IgD-negative memory B cell (primary cell): ENCODE data around the gene VWA1. TPM values are rescaled to one million over a fixed set of nuclear protein-coding genes. Genes with fewer than 3 reads are reported as not detected.
"Not testable (repeated sequence)": the region's sequence is repeated elsewhere in the genome, so short reads cannot be mapped to it uniquely, and the experiment has no call there.

Experiments
- H3K27ac Mint-ChIP-seq, 3 donors: one replicate each; pipeline ENCODE4 v1.8.0; 2020 to 2022; ENCODE audit warnings: mild to moderate bottlenecking in 3 of 3, mixed read lengths in 3 of 3, moderate library complexity in 1 of 3
- H3K27me3 Mint-ChIP-seq: one replicate; pipeline ENCODE4 v1.8.0; 2021; ENCODE audit warnings: mixed read lengths
- H3K36me3 Mint-ChIP-seq: one replicate; pipeline ENCODE4 v1.8.0; 2020; ENCODE audit warnings: mild to moderate bottlenecking, mixed read lengths
- H3K4me1 Mint-ChIP-seq, 3 donors: one replicate each; pipeline ENCODE4 v1.8.0; 2020 to 2022; ENCODE audit warnings: mixed read lengths in 3 of 3, mild to moderate bottlenecking in 1 of 3
- H3K4me3 Mint-ChIP-seq, 4 donors: one replicate each; pipeline ENCODE4 v1.8.0; 2020 to 2022; ENCODE audit warnings: mild to moderate bottlenecking in 4 of 4, mixed read lengths in 4 of 4, moderate library complexity in 3 of 4
- H3K9me3 Mint-ChIP-seq, 3 donors: one replicate each; pipeline ENCODE4 v1.8.0; 2020 to 2021; ENCODE audit warnings: mixed read lengths in 3 of 3, mild to moderate bottlenecking in 1 of 3
- polyA plus RNA-seq: library from polyadenylated mRNA; unstranded; fragments of 300-500 nt; fragmentation: Illumina TruSeq; gene quantifications from one replicate; pipeline ENCODE4 v1.2.3, GENCODE V29; 2021

Gene VWA1
- polyA plus RNA-seq, 1 donor from 2014 or later: not detected

DNA sequence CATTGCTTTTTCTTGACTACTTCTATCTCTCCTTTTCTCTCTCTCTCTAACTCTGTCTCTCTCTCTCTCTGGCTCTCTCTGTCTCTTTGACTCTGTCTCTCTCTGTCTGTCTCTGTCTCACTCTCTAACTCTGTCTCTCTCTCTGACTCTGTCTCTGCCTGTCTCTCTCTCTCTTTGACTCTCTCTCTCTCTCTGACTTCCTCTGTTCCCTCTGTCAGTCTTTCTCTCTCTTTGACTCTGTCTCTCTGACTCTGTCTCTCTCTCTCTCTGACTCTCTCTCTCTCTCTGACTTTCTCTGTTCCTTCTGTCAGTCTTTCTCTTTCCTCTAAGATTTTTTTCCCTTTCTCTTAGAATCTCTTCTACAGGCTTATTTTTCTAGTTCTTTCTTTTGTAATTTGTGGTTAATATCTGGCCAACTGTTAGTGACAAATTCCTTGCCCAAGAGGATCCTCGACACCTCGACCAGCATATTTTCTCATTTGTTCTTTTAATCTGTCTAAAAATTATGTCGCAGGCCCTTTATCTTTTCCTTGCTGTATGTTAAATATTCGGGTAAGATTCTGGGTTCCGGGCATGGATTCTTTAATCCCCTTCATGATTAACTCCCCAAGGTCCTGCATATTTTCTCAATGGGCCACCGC, 13.7 kb downstream of the VWA1 start, which contains the start of gene ATAD3C:
TSS of gene ATAD3C (plus strand) at position 591 of the 641 bp plus-strand sequence. CDS start 995 bp downstream, outside the sequence.
- Mint-ChIP-seq H3K4me3 (no peak within 1 kb of the TSS), H3K27me3 (peaks cover 3% of the 10 kb centered on the region), H3K4me1 (no peaks in the 10 kb centered on the region), H3K9me3 (no peaks in the 10 kb centered on the region), H3K27ac (no peak within 1 kb of the TSS), H3K36me3 (no peaks in the 10 kb centered on the region)

DNA sequence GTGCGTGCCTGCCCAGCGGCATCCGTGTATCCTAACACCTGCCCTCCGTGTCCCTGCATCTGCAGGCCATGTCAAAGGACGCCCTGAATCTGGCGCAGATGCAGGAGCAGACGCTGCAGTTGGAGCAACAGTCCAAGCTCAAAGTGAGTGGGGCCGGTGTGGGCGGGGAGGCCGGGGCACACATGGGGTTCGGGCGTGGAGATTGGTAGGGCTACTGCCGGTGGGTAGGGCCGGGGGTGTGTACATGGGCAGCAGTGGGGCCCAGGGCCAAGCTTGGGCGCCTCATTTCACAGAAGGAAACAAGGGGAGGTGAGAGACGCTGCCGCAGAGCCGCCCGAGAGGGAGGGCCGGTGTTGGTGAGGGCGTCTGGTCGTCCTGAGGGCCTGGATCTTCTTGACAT, 15.1 kb downstream of the VWA1 start:
- not testable (repeated sequence) for H3K27ac Mint-ChIP-seq, H3K36me3 Mint-ChIP-seq, H3K9me3 Mint-ChIP-seq, H3K4me1 Mint-ChIP-seq, H3K27me3 Mint-ChIP-seq, H3K4me3 Mint-ChIP-seq

DNA sequence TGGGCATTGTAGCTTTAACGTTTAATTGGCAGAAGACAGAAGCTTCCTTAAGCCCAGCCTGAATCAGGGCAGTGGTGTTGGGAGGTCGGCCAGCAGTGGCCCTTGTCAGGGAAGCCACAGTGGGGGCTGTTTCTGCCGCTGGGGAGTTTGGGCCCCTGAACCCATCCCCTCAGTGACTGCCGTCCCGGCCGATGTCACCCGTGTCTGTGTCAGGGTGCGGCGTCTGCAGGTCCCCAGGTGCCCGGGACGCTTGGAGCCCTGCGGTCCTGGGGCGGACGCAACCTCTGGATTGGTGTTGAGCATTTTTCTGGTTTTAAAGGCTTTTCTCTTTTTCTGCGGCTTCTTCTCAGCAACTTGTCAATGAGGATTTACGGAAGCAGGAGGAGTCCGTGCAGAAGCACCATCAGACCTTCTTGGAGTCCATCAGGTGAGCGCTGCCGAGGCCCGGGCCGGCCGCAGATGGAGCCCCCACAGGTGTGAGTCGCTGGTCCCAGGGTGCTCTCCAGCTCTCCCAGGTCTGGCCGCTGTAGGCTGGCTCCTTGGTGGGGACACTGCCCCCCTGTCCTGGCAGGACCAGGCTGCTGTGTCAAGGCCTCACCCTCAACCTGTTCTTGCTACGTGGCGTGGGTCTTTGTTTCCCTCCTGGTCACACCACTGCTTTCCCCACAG, 16.3 kb downstream of the VWA1 start:
- no peaks in the 10 kb centered on the region for H3K36me3 Mint-ChIP-seq
- no peak overlapping the region for H3K4me3 Mint-ChIP-seq
- H3K27ac Mint-ChIP-seq: no peak overlapping the region
- no peaks in the 10 kb centered on the region for H3K9me3 Mint-ChIP-seq
- H3K27me3 Mint-ChIP-seq: peaks cover 3% of the 10 kb centered on the region
- H3K4me1 Mint-ChIP-seq: no peaks in the 10 kb centered on the region

DNA sequence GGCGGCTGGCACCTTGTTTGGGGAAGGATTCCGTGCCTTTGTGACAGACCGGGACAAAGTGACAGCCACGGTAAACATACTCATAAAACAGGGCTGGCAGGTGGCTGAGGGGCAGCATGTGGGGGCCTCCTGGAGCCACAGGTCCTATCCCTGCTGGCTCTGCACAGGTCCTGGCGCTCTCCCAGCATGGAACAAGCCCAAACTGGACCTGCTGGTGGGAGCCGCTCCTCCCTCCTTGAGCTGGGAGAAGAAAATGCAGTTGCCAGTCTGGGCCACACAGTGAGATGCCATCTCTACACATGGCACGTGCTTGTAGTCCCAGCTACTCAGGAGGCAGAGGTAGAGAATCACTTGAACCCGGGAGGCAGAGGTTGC, 16.9 kb downstream of the VWA1 start:
- not testable (repeated sequence) for H3K9me3 Mint-ChIP-seq, H3K36me3 Mint-ChIP-seq, H3K27ac Mint-ChIP-seq, H3K4me1 Mint-ChIP-seq, H3K27me3 Mint-ChIP-seq, H3K4me3 Mint-ChIP-seq

DNA sequence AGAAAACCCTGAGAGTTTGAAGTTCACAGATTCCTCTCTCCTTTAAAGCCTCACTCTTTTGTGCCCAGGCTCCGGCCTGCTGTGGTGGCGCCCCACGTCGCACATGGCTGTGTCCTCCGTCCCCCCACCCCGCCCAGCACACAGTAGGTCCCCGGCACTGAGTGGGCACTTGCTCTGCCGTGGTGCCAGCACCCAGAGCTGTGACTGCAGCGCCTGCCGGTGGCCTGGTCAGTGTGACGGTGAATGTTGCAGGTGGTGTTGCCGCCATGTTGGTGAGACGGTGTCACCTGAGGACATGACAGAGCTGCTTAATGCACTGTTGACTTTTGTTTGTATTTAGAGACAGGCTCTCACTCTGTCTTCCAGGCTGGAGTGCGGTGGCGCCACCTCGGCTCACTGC, 17.4 kb downstream of the VWA1 start:
- Mint-ChIP-seq H3K4me1 (no peaks in the 10 kb centered on the region), H3K27ac (no peak overlapping the region), H3K4me3 (no peak overlapping the region), H3K27me3 (peaks cover 3% of the 10 kb centered on the region), H3K9me3 (no peaks in the 10 kb centered on the region), H3K36me3 (no peaks in the 10 kb centered on the region)

DNA sequence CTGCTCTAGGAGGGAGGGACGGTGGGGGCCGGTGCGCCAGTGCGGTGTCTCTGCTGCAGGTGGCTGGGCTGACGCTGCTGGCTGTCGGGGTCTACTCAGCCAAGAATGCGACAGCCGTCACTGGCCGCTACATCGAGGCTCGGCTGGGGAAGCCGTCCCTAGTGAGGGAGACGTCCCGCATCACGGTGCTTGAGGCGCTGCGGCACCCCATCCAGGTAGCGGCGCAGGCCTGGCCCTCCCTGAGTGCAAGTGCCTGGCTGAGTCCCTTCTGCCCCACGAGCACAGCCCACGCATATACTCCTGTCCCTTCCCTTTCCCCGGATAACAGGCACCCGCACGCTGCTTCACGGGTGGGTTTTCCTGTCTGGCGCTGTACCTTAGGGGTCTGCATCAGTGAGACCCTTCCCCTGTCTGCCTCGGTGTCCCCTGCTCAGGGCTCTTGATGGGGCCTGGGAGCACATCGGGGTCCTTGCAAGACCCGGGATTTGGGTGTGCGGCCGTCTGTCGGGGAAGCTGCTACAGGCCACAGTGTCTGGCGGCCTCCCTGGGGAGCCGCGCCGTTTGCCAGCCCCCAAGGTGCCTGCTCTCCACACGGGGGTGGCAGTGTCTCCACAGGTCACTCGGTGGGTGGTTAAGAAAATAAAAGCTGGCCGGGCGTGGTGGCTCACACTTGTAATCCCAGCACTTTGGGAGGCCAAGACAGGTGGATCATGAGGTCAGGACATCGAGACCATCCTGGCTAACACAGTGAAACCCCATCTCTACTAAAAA, 19.0 kb downstream of the VWA1 start:
- not testable (repeated sequence) for H3K27me3 Mint-ChIP-seq, H3K27ac Mint-ChIP-seq, H3K9me3 Mint-ChIP-seq, H3K4me1 Mint-ChIP-seq, H3K4me3 Mint-ChIP-seq, H3K36me3 Mint-ChIP-seq

DNA sequence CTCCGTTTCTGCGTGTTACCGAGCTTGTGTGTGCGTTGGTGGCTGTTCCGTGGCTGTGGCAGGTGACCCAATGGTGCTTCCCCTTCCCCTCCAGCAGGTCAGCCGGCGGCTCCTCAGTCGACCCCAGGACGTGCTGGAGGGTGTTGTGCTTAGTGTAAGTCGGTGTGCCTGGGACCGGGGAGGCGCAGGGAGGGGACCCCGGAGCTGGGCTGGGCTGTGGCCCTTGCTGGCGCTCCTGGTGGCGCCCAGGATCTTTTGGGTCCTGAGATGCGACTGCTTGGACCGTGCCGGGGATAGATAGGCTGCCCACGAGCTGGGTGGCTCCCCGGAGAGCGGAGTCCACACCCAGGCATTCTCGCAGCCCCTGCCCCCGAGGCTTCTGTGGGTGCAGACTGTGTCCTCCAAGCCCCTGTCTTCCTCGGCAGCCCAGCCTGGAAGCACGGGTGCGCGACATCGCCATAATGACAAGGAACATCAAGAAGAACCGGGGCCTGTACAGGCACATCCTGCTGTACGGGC, 19.9 kb downstream of the VWA1 start:
- no peak overlapping the region for H3K27ac Mint-ChIP-seq
- H3K9me3 Mint-ChIP-seq: no peaks in the 10 kb centered on the region
- H3K4me1 Mint-ChIP-seq: no peaks in the 10 kb centered on the region
- no peaks in the 10 kb centered on the region for H3K36me3 Mint-ChIP-seq
- H3K4me3 Mint-ChIP-seq: no peak overlapping the region
- H3K27me3 Mint-ChIP-seq: no peaks in the 10 kb centered on the region

DNA sequence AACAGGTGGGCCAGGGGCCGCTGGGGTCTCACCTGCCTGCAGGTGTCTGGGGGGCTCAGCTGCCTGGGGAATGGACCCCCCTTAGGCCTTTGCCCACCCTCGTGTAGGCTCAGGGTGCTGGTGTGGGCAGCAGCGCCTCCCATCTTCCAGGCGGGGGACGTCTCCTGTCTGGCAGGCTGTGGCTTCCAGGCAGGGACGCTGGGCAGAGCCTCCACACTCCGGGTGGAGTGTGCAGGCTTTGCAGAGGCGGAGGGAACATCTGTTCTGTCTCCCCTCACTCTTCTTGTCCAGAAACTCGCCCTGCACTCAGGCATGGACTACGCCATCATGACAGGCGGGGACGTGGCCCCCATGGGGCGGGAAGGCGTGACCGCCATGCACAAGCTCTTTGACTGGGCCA, 20.4 kb downstream of the VWA1 start:
- not testable (repeated sequence) for H3K36me3 Mint-ChIP-seq, H3K4me3 Mint-ChIP-seq, H3K9me3 Mint-ChIP-seq, H3K4me1 Mint-ChIP-seq, H3K27me3 Mint-ChIP-seq, H3K27ac Mint-ChIP-seq

DNA sequence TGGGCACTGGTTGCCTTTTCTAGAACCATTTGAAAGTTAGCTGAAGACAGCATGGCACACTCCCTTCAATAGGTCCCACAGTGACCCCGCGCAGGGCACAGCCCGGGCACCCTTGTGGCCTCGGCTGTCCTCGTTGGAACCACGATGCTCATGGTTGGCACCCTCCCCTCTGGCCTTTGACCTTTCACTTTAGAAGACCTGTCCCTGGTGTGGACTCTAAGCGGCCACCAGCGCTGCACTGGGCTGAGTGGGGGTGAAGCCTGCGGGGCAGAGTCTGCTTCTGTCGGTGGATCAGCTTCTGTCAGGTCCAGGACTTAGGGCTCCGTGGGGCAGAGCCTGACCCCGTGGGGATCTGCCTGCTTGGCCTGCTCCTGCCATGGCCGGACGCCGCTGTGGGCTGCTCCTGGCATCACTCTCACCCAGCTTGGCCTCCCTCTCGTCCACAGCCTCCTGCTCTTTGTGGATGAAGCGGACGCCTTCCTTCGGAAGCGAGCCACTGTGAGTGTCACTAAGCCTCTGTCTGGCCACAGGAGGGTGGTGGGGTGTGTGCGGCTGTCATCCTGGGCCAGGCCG, 21.3 kb downstream of the VWA1 start:
- not testable (repeated sequence) for H3K36me3 Mint-ChIP-seq, H3K4me3 Mint-ChIP-seq, H3K9me3 Mint-ChIP-seq, H3K4me1 Mint-ChIP-seq, H3K27ac Mint-ChIP-seq, H3K27me3 Mint-ChIP-seq

DNA sequence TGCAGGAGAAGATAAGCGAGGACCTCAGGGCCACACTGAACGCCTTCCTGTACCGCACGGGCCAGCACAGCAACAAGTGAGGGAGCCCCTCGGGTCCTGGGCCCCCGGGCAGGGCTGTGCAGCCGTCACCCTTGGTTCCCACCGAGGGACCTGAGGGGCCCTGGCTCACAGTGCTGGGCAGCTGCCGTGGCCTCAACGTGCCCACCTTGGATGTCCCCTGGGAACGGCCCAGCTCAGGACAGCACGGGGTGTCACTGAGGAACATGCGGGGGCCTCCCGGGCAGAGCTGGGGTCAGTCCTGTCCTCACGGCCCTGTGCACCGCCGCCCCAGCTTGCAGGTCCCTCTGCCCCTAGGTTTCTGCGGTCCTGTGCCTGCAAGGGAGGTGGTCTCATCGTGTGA, 23.7 kb downstream of the VWA1 start:
- not testable (repeated sequence) for H3K27me3 Mint-ChIP-seq, H3K4me3 Mint-ChIP-seq, H3K27ac Mint-ChIP-seq, H3K9me3 Mint-ChIP-seq, H3K36me3 Mint-ChIP-seq, H3K4me1 Mint-ChIP-seq

DNA sequence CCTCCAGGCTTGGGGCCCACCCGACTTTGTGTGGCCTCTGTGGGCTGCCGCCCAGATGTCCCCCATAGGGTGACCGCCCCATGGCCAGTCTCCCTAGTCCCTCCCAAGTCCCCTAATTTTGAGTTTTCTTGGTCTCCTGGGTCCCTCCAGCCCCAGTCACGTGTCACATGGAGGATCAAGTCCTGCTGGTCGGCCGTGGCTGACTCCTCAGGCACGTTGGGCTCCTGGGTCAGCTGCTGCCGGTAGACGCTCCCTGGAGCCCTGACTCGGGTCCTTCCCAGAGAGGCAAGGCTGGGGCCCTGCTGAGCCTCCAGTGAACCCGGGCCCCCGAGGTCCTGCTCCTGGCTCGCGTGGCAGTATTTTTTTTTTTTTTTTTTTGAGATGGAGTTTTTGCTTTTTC, 24.2 kb downstream of the VWA1 start:
- H3K4me3 Mint-ChIP-seq, H3K4me1 Mint-ChIP-seq, H3K9me3 Mint-ChIP-seq, H3K27me3 Mint-ChIP-seq, H3K36me3 Mint-ChIP-seq: not testable (repeated sequence)
- H3K27ac Mint-ChIP-seq: peak overlapping the region in 1 of 3 donors; percentile 71

DNA sequence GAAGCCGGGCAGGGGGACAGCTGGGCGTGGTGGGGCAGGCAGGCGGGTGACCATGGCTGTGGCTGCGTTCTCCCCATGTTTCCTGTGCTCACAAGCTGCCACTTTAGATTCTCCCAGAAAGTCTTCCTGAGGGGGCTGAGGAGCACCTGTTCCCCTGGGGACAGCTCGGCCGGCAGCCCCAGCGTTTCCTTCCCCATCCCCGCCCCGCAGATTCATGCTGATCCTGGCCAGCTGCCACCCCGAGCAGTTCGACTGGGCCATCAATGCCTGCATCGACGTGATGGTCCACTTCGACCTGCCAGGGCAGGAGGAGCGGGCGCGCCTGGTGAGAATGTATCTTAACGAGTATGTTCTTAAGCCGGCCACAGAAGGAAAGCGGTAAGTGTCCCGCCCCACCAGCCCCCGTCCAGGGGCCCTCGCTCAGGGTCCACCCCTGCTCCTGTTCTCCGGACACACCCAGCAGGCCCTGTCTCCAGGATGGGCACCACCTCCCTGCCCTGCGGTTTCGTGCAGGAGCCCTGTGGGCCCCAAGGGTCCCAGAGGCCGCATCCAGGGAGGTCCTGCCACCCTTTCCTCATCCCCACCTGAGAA, 25.1 kb downstream of the VWA1 start:
- Mint-ChIP-seq H3K4me1 (no peaks in the 10 kb centered on the region), H3K9me3 (no peaks in the 10 kb centered on the region), H3K27ac (no peak overlapping the region), H3K36me3 (no peaks in the 10 kb centered on the region), H3K27me3 (no peaks in the 10 kb centered on the region), H3K4me3 (no peak overlapping the region)

DNA sequence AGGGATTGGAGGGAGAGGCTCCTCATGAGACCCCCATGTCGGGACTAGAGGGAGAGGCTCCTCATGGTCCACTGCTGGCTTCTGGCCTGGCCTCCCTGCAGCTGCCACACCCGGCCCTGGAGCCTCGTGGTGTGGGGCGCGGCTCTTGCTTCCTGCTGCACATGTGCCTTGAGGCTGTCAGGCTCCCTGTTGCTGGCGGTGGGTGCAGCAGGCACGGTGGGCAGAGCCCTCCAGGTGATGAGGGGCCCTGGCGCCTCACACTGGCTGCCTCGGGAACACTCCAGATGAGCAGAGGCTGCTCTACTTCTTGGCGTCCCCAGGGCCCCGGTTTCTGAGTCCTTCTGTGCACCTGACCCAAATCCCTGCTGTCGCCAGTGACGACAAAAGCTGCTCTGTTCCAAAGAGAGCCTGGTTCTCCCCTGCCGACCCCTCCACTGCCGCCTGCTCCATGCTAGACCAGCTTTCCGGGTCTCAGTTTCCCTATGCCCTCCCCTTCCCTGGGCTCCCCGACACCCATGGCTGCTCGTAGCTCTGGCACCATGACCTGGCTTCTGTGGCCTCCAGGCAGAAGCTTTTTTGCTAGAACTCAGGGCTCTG, 26.3 kb downstream of the VWA1 start:
- Mint-ChIP-seq H3K27me3 (peaks cover 4% of the 10 kb centered on the region), H3K27ac (peak overlapping the region in 2 of 3 donors; percentile 71)

DNA sequence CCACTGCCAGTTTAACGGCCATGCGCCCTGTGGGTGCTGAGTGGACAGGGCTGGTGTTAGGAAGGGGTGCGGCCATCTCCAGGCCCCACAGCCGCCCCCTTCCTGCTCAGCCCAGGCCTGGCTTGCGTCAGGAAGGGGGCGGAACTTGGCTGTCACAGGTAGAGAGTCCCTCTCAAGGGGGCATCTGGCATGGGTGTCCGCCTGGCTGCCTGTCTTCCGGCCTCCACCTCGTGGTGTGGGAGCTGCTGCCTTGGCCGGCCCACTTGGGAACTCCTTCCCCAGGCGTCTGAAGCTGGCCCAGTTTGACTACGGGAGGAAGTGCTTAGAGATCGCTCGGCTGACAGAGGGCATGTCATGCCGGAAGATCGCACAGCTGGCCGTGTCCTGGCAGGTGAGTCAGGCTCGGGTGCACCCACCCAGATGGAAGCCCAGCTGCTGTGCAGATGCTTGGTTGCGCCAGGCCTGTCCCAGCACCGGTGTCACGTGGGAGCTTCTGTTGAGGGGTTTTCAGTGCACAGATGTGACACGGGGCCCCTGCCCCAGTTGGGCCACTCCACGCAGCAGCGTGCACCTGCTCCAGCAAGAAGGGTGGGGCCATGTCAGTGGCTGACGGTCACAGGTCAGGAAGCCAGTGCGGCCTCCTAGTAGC, 27.0 kb downstream of the VWA1 start:
- Mint-ChIP-seq H3K4me3 (peak overlapping the region; percentile 61 to 91 (median 83)), H3K4me1 (no peaks in the 10 kb centered on the region), H3K9me3 (no peaks in the 10 kb centered on the region), H3K36me3 (no peaks in the 10 kb centered on the region), H3K27me3 (peaks cover 4% of the 10 kb centered on the region), H3K27ac (peak overlapping the region; percentile 31 to 92 (median 71))

More for the DNA sequence above, 26.3 kb downstream of the VWA1 start:
- Mint-ChIP-seq H3K36me3 (no peaks in the 10 kb centered on the region), H3K4me3 (peak overlapping the region in 3 of 4 donors; percentile 78 to 91 (median 88)), H3K9me3 (no peaks in the 10 kb centered on the region), H3K4me1 (no peaks in the 10 kb centered on the region)
